Naive B cell (primary cell): ENCODE results near the gene LILRA6. TPM values are rescaled to one million over a fixed set of nuclear protein-coding genes. Genes with fewer than 3 reads are reported as not detected.

Experiments used
- ATAC-seq, 2 donors: fragments of 150-1000 bp; cut with Tn5 transposase; 2 replicates each; pipeline ENCODE4 v1.10.0; 2021; ENCODE audit warnings: low read depth in 2 of 2, mild to moderate bottlenecking in 2 of 2, moderate library complexity in 2 of 2
- DNase-seq: peaks from one replicate; pipeline ENCODE4 v3.0.0; 2022
- H3K27ac Mint-ChIP-seq, 6 donors: one replicate each; pipeline ENCODE4 v1.8.0; 2020 to 2022; ENCODE audit warnings: mild to moderate bottlenecking in 6 of 6, mixed read lengths in 6 of 6, moderate library complexity in 5 of 6, inconsistent platforms in 2 of 6
- H3K27me3 Mint-ChIP-seq, 3 donors: one replicate each; pipeline ENCODE4 v1.8.0; 2021 to 2022; ENCODE audit warnings: mixed read lengths in 3 of 3, mild to moderate bottlenecking in 1 of 3
- H3K36me3 Mint-ChIP-seq, 2 donors: one replicate each; pipeline ENCODE4 v1.8.0; 2020 to 2022; ENCODE audit warnings: mixed read lengths in 2 of 2, inconsistent platforms in 1 of 2, mild to moderate bottlenecking in 1 of 2
- H3K4me1 Mint-ChIP-seq, 3 donors: one replicate each; pipeline ENCODE4 v1.8.0; 2020 to 2022; ENCODE audit warnings: mixed read lengths in 3 of 3, inconsistent platforms in 1 of 3, mild to moderate bottlenecking in 1 of 3, moderate library complexity in 1 of 3
- H3K4me3 Mint-ChIP-seq, 8 donors: one replicate each; pipeline ENCODE4 v1.8.0; 2020 to 2022; ENCODE audit warnings: mild to moderate bottlenecking in 8 of 8, mixed read lengths in 8 of 8, moderate library complexity in 8 of 8, inconsistent platforms in 2 of 8
- H3K9me3 Mint-ChIP-seq, 7 donors: one replicate each; pipeline ENCODE4 v1.8.0; 2020 to 2022; ENCODE audit warnings: mixed read lengths in 7 of 7, mild to moderate bottlenecking in 5 of 7, inconsistent platforms in 2 of 7, moderate library complexity in 1 of 7
- polyA plus RNA-seq, 6 donors: library from polyadenylated mRNA; unstranded; fragments of 300-500 nt; fragmentation: Illumina TruSeq; gene quantifications; one replicate each; pipeline ENCODE4 v1.2.3, GENCODE V29; 2021; ENCODE audit warnings: low read depth in 6 of 6

The LILRA6 gene
- polyA plus RNA-seq, 6 donors from 2014 or later = 0.18 to 1.5 (median 0.66) TPM; not detected in 3

DNA sequence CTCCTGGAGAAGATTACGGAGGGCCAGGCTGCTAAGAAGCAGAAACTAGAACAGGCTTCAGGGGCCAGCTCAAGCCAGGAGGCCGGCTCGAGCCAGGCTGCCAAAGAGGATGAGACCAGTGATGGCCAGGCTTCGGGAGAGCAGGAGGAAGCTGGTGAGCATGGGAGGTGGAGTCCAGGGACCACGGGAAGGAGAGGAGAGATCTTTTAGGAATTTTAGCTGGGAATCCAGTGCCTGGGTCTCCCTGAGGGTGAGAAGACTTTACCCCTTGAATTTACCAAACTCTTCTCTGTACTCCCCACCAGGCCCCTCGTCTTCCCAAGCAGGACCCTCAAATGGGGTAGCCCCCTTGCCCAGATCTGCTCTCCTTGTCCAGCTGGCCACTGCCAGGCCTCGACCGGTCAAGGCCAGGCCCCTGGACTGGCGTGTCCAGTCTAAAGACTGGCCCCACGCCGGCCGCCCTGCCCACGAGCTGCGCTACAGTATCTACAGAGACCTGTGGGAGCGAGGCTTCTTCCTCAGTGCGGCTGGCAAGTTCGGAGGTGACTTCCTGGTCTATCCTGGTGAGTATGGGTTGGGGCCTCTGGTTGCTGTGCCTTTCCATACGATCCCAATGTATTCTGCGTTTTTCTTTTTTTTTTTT is 50.7 kb downstream of the LILRA6 start:
- peak overlapping the region; percentile 79 to 100 (median 93) for H3K4me3 Mint-ChIP-seq
- no peak for DNase-seq
- no peak for ATAC-seq
- peaks cover 5 to 6% of the 10 kb centered on the region in 2 donors for H3K36me3 Mint-ChIP-seq
- peaks cover 30 to 37% (median 32%) of the 10 kb centered on the region in 3 donors for H3K4me1 Mint-ChIP-seq
- H3K9me3 Mint-ChIP-seq = no peaks in the 10 kb centered on the region
- H3K27ac Mint-ChIP-seq = peak overlapping the region; percentile 63 to 99 (median 93)
- no peaks in the 10 kb centered on the region for H3K27me3 Mint-ChIP-seq

DNA sequence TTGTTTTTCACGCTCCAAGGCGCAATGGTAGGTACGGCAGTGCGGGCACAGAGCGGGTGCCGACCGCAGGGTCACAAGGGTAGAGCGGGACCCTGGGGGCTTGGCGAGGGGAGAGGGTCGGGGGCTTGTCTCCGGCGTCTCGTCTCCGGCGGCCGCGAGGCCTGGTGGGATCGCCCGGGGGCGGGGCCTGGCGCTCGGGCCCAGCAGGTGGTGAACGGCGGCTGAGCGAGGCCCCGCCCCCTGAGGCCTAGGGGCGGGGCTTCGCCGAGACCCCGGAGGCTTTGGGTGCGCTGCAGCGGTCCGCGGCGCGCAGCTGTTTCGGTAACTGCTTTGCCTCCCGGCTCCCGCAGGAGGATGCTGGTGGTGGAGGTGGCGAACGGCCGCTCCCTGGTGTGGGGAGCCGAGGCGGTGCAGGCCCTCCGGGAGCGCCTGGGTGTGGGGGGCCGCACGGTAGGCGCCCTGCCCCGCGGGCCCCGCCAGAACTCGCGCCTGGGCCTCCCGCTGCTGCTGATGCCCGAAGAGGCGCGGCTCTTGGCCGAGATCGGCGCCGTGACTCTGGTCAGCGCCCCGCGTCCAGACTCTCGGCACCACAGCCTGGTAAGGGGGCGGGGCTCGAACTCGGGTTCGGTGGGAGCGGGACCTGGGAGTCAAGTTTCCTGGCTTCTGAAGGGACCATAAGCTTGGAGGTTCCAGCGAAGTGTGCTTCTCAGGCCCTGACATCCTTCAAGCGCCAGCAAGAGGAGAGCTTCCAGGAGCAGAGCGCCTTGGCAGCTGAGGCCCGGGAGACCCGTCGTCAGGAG is 51.4 kb downstream of the LILRA6 start, which contains the start of gene TSEN34:
Gene TSEN34 (plus strand): TSS at position 298 of the 800 bp plus-strand sequence. CDS start 57 bp downstream, at position 355.
- peak within 1 kb of the TSS; percentile 99 to 100 (median 100) for H3K27ac Mint-ChIP-seq
- peak within 1 kb of the TSS; percentile 91 to 100 (median 98) for H3K4me3 Mint-ChIP-seq
- peaks cover 30 to 38% (median 37%) of the 10 kb centered on the region in 3 donors for H3K4me1 Mint-ChIP-seq
- DNase-seq (peak; percentile 97), ATAC-seq (peak; percentile 24 to 25)
- peaks cover 5 to 6% of the 10 kb centered on the region in 2 donors for H3K36me3 Mint-ChIP-seq
- H3K27me3 Mint-ChIP-seq = no peaks in the 10 kb centered on the region
- no peaks in the 10 kb centered on the region for H3K9me3 Mint-ChIP-seq

DNA sequence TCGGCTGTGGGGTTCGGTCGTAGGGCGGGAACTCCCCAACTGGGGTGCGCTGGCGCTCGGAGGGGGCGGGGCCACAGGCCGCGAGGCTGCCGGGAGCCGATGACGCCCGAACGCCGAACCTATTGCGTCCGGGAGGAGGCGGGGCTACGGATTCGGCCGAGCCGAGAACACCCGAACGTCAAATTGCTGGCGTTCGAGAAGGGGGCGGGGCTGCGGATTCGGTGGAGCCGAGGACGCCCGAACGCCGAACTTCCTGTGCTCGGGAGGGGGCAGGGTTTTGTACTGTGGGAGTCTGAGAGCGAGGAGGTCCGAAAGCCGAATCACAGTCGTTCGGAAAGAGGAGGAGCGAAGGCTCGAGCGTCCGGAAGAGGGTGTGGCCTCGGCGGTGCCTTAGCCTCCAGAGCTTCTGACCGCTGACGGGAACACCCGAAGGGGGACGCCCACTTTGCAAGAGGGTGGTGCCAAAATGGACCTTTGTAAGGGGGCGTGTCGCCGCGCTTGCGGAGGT is 52.0 kb downstream of the LILRA6 start:
- no peaks in the 10 kb centered on the region for H3K9me3 Mint-ChIP-seq
- DNase-seq (peak; percentile 100), ATAC-seq (peak; percentile 58 to 61)
- H3K36me3 Mint-ChIP-seq = peaks cover 3 to 5% of the 10 kb centered on the region in 2 donors
- no peaks in the 10 kb centered on the region for H3K27me3 Mint-ChIP-seq
- H3K4me3 Mint-ChIP-seq = peak overlapping the region; percentile 91 to 100 (median 98)
- H3K4me1 Mint-ChIP-seq = peaks cover 31 to 38% (median 37%) of the 10 kb centered on the region in 3 donors
- H3K27ac Mint-ChIP-seq = peak overlapping the region; percentile 99 to 100 (median 100)

DNA sequence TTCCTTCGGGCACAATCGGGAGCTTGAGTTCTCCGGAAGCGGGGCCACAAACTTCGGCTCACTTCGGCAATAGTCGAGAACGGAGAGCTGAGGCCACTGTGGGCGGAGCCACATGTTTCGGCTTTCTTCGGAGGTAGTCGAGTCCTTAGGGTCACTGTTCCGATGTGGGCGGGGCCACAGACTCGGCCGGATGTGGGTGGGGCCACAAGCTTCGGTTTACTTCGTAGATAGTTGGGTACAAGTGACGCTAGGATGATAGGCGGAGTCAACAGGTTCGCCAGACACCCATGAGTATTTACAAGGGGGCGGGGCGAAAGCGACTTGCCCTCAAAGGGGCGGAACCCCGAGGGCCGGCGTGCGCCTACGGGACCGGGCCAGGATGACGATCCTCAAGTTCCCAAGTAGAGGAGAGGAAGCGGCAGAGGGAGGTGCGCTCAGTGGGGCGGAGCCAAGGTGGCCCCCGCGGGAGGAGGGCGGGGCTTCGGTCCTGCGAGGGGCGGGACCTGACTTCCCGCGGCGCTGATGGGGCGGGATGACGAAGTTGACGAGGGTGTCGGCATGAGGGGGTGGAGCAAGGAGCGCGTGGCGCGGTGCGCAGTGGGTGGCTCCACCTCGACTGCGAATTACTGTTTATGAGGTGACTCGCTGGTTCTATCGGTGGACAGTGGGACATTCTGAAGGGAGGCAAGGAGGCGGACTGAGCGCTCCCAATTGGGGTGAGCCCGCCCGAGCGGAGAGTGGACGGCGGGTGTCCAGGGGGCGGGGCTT is 52.7 kb downstream of the LILRA6 start:
- H3K4me1 Mint-ChIP-seq = peaks cover 33 to 37% (median 35%) of the 10 kb centered on the region in 3 donors
- peak overlapping the region; percentile 99 to 100 (median 100) for H3K27ac Mint-ChIP-seq
- peak; percentile 99 for DNase-seq
- peak overlapping the region; percentile 91 to 100 (median 98) for H3K4me3 Mint-ChIP-seq
- peak; percentile 48 to 49 for ATAC-seq
- no peaks in the 10 kb centered on the region for H3K36me3 Mint-ChIP-seq
- no peaks in the 10 kb centered on the region for H3K9me3 Mint-ChIP-seq
- no peaks in the 10 kb centered on the region for H3K27me3 Mint-ChIP-seq

DNA sequence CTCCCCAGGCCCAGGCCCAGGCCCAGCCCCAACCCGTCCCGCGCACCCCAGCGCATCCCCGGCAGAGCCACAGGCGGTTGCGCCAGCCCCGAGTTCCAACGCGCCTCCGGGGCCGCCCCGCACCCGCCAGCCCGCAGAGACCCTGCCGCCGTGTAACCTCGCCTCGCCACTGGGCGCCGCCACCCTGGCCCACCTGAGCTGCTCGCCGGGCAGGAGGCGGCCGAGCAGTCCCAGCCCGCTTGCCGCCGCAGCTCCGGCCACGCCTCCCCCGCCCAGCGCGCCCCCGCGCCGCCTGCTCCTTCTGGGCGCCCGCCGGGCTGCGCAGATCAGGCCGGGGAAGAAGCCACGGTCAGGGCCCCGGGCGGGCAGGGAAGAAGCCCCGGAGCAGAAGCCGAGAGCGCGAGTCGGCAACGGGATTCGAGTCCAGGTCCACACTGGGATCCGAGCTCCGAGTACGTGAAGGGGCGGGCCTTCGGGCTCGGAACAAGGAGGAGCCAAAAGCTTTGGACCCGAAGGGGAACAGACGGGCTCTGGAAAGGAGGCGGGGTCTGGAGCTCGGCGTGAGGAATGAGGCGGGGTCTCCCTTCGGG is 53.4 kb downstream of the LILRA6 start, which contains the start of gene MBOAT7:
Gene MBOAT7 (minus strand): TSS at position 436 of the 590 bp plus-strand sequence. CDS start 1,072 bp downstream, outside the sequence.
- Mint-ChIP-seq H3K9me3 (no peaks in the 10 kb centered on the region), H3K27ac (peak within 1 kb of the TSS; percentile 99 to 100 (median 100)), H3K27me3 (no peaks in the 10 kb centered on the region), H3K4me1 (peaks cover 33 to 37% (median 35%) of the 10 kb centered on the region in 3 donors), H3K36me3 (no peaks in the 10 kb centered on the region), H3K4me3 (peak within 1 kb of the TSS; percentile 91 to 100 (median 98))
- ATAC-seq (peak; percentile 3 to 10), DNase-seq (no peak)

DNA sequence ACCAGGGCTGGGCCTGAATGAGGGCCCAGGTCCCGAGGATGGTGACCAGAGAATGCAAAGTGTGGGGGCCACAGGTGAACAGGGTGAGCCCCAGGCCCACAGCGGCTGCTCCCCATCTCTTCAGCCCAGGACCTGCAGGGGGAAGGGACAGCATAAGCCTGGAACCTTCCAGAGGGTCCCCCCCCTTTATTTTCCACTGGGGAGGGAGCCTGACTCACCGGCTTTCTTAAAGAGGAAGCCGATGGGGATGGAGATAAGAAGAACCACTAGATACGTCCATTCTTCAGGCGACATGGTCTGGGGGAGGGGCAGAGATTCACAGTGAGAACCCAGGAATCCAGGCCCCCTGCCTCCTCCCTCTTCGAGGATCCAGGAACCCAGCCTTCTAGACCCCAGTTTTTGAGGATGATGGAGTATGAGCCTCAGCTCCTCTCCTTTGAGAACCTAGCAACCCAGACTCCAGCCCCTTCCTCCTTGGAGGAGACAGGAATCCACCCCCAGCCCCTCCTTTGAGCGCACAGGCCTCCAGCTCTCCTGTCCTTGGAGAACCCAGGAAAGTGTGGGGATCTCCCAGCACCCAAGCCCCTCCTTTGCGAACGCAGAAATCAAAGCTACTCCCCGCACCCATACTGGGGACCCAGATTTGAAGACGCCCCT is 54.2 kb downstream of the LILRA6 start:
- Mint-ChIP-seq H3K9me3 (no peaks in the 10 kb centered on the region), H3K27ac (peak overlapping the region; percentile 39 to 99 (median 86)), H3K4me1 (peaks cover 35 to 37% (median 36%) of the 10 kb centered on the region in 3 donors), H3K4me3 (peak overlapping the region; percentile 76 to 99 (median 92)), H3K27me3 (no peaks in the 10 kb centered on the region), H3K36me3 (no peaks in the 10 kb centered on the region)
- ATAC-seq (no peak), DNase-seq (no peak)

DNA sequence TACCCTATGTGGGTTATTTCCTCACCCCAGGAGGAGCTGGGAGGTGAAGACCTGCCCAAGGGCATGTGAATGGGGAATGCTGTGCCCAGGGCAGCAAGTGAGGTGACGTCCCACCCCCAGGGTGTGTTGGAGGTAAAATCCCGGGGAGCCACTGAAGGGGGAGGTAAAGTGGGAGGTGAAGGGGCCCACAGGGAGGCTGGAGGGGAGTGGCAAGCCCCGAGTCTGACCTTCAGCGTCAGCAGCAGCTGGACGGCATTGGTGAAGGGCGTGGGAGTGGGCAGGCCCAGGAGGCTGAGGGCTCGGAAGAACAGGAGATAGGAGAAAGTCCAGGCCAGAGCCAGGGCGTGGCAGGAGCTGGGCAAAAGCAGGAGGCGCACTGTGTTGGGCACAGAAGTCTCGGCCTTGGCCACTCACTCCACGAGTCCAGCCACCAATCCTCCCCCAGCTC is 55.6 kb downstream of the LILRA6 start:
- no peaks in the 10 kb centered on the region for H3K9me3 Mint-ChIP-seq
- no peaks in the 10 kb centered on the region for H3K27me3 Mint-ChIP-seq
- no peak for DNase-seq
- no peak for ATAC-seq
- H3K36me3 Mint-ChIP-seq = no peaks in the 10 kb centered on the region
- peak overlapping the region in 6 of 8 donors; percentile 22 to 99 (median 84) for H3K4me3 Mint-ChIP-seq
- peak overlapping the region in 2 of 6 donors; percentile 63 to 99 for H3K27ac Mint-ChIP-seq
- H3K4me1 Mint-ChIP-seq = peaks cover 23 to 29% (median 28%) of the 10 kb centered on the region in 3 donors

Other genes with a start within 250 kb of the LILRA6 start
- under 1 TPM in 1 of 6 donors, not detected in 5; 0.89 TPM for gene VSTM1, start 178.9 kb downstream of the LILRA6 start, polyA plus RNA-seq
- gene TARM1, start 161.4 kb downstream of the LILRA6 start, polyA plus RNA-seq = not detected
- under 1 TPM in 1 of 6 donors, not detected in 5; 0.73 TPM for gene OSCAR, start 142.0 kb downstream of the LILRA6 start, polyA plus RNA-seq
- 100 to 1,000 TPM; 288 to 486 (median 357) TPM for gene NDUFA3, start 139.9 kb downstream of the LILRA6 start, polyA plus RNA-seq
- gene TFPT, start 127.1 kb downstream of the LILRA6 start, polyA plus RNA-seq = 10 to 100 TPM in 2 of 6 donors, 1 to 10 TPM in 4; 7.2 to 11.6 (median 9.2) TPM
- 10 to 100 TPM; 59.3 to 83.7 (median 62.6) TPM for gene PRPF31, start 127.0 kb downstream of the LILRA6 start, polyA plus RNA-seq
- 10 to 100 TPM in 1 of 6 donors, 1 to 10 TPM in 5; 2.7 to 12.9 (median 6.9) TPM for gene CNOT3, start 105.0 kb downstream of the LILRA6 start, polyA plus RNA-seq
- 10 to 100 TPM in 5 of 6 donors, 1 to 10 TPM in 1; 9.3 to 15.3 (median 12.0) TPM for gene LENG1, start 83.1 kb downstream of the LILRA6 start, polyA plus RNA-seq
- not detected for gene TMC4, start 69.6 kb downstream of the LILRA6 start, polyA plus RNA-seq
- gene MBOAT7, start 53.2 kb downstream of the LILRA6 start, polyA plus RNA-seq = 10 to 100 TPM in 4 of 6 donors, 1 to 10 TPM in 2; 7.0 to 13.5 (median 11.3) TPM
- gene TSEN34, start 51.5 kb downstream of the LILRA6 start, polyA plus RNA-seq = 10 to 100 TPM; 22.3 to 40.0 (median 32.1) TPM
- 1,000 to 10,000 TPM in 3 of 6 donors, 100 to 1,000 TPM in 3; 849 to 1,278 (median 1,006) TPM for gene RPS9, start 41.9 kb downstream of the LILRA6 start, polyA plus RNA-seq
- 1 to 10 TPM in 1 of 6 donors, under 1 TPM in 5; 0.29 to 4.6 (median 0.39) TPM for gene LILRB3, start 19.8 kb downstream of the LILRA6 start, polyA plus RNA-seq
- gene LILRB5, start 14.5 kb upstream of the LILRA6 start, polyA plus RNA-seq = not detected
- gene LILRB2, start 38.3 kb upstream of the LILRA6 start, polyA plus RNA-seq = 1 to 10 TPM in 2 of 6 donors, under 1 TPM in 3, not detected in 1; 0.36 to 1.6 (median 0.76) TPM
- 1 to 10 TPM in 1 of 6 donors, under 1 TPM in 3, not detected in 2; 0.29 to 1.1 (median 0.76) TPM for gene LILRA5, start 70.4 kb upstream of the LILRA6 start, polyA plus RNA-seq
- gene LILRA4, start 96.4 kb upstream of the LILRA6 start, polyA plus RNA-seq = 10 to 100 TPM in 3 of 6 donors, 1 to 10 TPM in 3; 7.1 to 25.7 (median 10.3) TPM
- 100 to 1,000 TPM; 129 to 246 (median 160) TPM for gene LAIR1, start 122.1 kb upstream of the LILRA6 start, polyA plus RNA-seq
- gene TTYH1, start 172.7 kb upstream of the LILRA6 start, polyA plus RNA-seq = under 1 TPM in 3 of 6 donors, not detected in 3; 0.06 to 0.09 (median 0.08) TPM
- 10 to 100 TPM in 2 of 6 donors, 1 to 10 TPM in 4; 4.0 to 17.4 (median 8.6) TPM for gene LENG8, start 206.4 kb upstream of the LILRA6 start, polyA plus RNA-seq
- gene LENG9, start 221.0 kb upstream of the LILRA6 start, polyA plus RNA-seq = under 1 TPM in 5 of 6 donors, not detected in 1; 0.20 to 0.62 (median 0.31) TPM
- gene CDC42EP5, start 230.5 kb upstream of the LILRA6 start, polyA plus RNA-seq = not detected